Esophagus (tissue), 2 donors: ENCODE data around the gene TMEM179. TPM values are rescaled to one million over a fixed set of nuclear protein-coding genes. Genes with fewer than 3 reads are reported as not detected.
"Not testable (repeated sequence)": the region's sequence is repeated elsewhere in the genome, so short reads cannot be mapped to it uniquely, and the experiment has no call there.

ENCODE experiments used
- H3K27ac ChIP-seq, 2 donors: one replicate each; pipeline ENCODE4 v1.5.1; 2013; ENCODE audit warnings: low read depth in 2 of 2, mild to moderate bottlenecking in 2 of 2, inconsistent platforms in 1 of 2, low read length in 1 of 2, moderate library complexity in 1 of 2
- H3K27me3 ChIP-seq, 2 donors: one replicate each; pipeline ENCODE4 v1.6.1; 2013; ENCODE audit warnings: low read length in 2 of 2, control low read depth in 1 of 2, mild to moderate bottlenecking in 1 of 2; ENCODE audit not compliant: insufficient read depth in 2 of 2, control insufficient read depth in 1 of 2
- H3K36me3 ChIP-seq, 2 donors: one replicate each; pipeline ENCODE4 v1.6.1; 2013; ENCODE audit warnings: low read length in 1 of 2; ENCODE audit not compliant: control insufficient read depth in 2 of 2, insufficient read depth in 2 of 2
- H3K4me1 ChIP-seq, 2 donors: one replicate each; pipeline ENCODE4 v1.6.1; 2013; ENCODE audit warnings: low read length in 1 of 2; ENCODE audit not compliant: control insufficient read depth in 2 of 2, insufficient read depth in 2 of 2
- H3K4me3 ChIP-seq, 2 donors: one replicate each; pipeline ENCODE4 v1.5.1; 2013; ENCODE audit warnings: low read length in 2 of 2, mild to moderate bottlenecking in 2 of 2, low read depth in 1 of 2, moderate library complexity in 1 of 2
- H3K9me3 ChIP-seq, 2 donors: one replicate each; pipeline ENCODE4 v1.6.1; 2013; ENCODE audit warnings: mild to moderate bottlenecking in 2 of 2, low read depth in 1 of 2, low read length in 1 of 2, moderate library complexity in 1 of 2; ENCODE audit not compliant: control insufficient read depth in 2 of 2, insufficient read depth in 1 of 2
- WGBS, 2 donors: extraction: QIAGEN DNeasy Blood & Tissue Kit; methylation state at CpG; one replicate each; pipeline ENCODE4 v1.1.7; 2013; 5-methylcytosine and 5-hydroxymethylcytosine counted together
- polyA plus RNA-seq, 2 donors: library from polyadenylated mRNA; stranded (reverse); fragments of 200-250 nt; gene quantifications; one replicate each; pipeline ENCODE4 v1.2.3, GENCODE V29; 2013
- donor health status: healthy with polysubstance abuse.
- donor health status: Bipolar disorder and iron deficiency.

TMEM179 gene
- polyA plus RNA-seq, 2 donors, result 0.02 to 0.06 TPM

GRCh38 chr14:104582005-104582404, 22.6 kb downstream of the TMEM179 start:
- WGBS, 2 donors, result 61 to 62% methylated on average over 20 of the region's 20 CpGs
- Histone ChIP-seq H3K4me3 (no peak overlapping the region), H3K4me1 (no peaks in the 10 kb centered on the region), H3K27me3 (no peaks in the 10 kb centered on the region), H3K36me3 (no peaks in the 10 kb centered on the region), H3K9me3 (no peaks in the 10 kb centered on the region), H3K27ac (no peak overlapping the region)

- H3K4me1 ChIP-seq, result no peaks in the 10 kb centered on the region
- H3K27ac ChIP-seq, result no peak overlapping the region
- H3K9me3 ChIP-seq, result no peaks in the 10 kb centered on the region
- H3K4me3 ChIP-seq, result no peak overlapping the region
- no peaks in the 10 kb centered on the region for H3K36me3 ChIP-seq
- WGBS, 2 donors, result 70 to 71% methylated on average over 9 of the region's 9 CpGs
- no peaks in the 10 kb centered on the region for H3K27me3 ChIP-seq
These were observed 23.1 kb downstream of the TMEM179 start for GRCh38 chr14:104581521-104581920.

GRCh38 chr14:104580961-104581360, 23.6 kb downstream of the TMEM179 start:
- no peak overlapping the region for H3K27ac ChIP-seq
- no peaks in the 10 kb centered on the region for H3K9me3 ChIP-seq
- no peak overlapping the region for H3K4me3 ChIP-seq
- no peaks in the 10 kb centered on the region for H3K27me3 ChIP-seq
- 30 to 33% methylated on average over 9 of the region's 9 CpGs for WGBS, 2 donors
- H3K36me3 ChIP-seq, result no peaks in the 10 kb centered on the region
- no peaks in the 10 kb centered on the region for H3K4me1 ChIP-seq

GRCh38 chr14:104579939-104580338, 24.6 kb downstream of the TMEM179 start:
- H3K9me3 ChIP-seq, H3K4me1 ChIP-seq, H3K27me3 ChIP-seq, H3K27ac ChIP-seq, H3K4me3 ChIP-seq, H3K36me3 ChIP-seq: not testable (repeated sequence)
- 54 to 64% methylated on average over 6 of the region's 6 CpGs for WGBS, 2 donors

- Histone ChIP-seq H3K4me3 (no peak within 1 kb of the TSS), H3K27me3 (no peaks in the 10 kb centered on the region), H3K36me3 (no peaks in the 10 kb centered on the region), H3K9me3 (no peaks in the 10 kb centered on the region), H3K27ac (no peak within 1 kb of the TSS), H3K4me1 (no peaks in the 10 kb centered on the region)
- WGBS, 2 donors, result 33 to 34% methylated on average over 17 of the region's 17 CpGs
These were observed 25.1 kb downstream of the TMEM179 start, which contains the start of gene C14orf180 for GRCh38 chr14:104579507-104579906. C14orf180 (plus strand) TSS chr14:104579764; CDS start chr14:104586431, 6,667 bp downstream.

- H3K4me1 ChIP-seq, result no peaks in the 10 kb centered on the region
- H3K27ac ChIP-seq, result no peak overlapping the region
- H3K9me3 ChIP-seq, result no peaks in the 10 kb centered on the region
- no peak overlapping the region for H3K4me3 ChIP-seq
- no peaks in the 10 kb centered on the region for H3K27me3 ChIP-seq
- 70 to 77% methylated on average over 11 of the region's 11 CpGs for WGBS, 2 donors
- H3K36me3 ChIP-seq, result no peaks in the 10 kb centered on the region
These were observed 26.3 kb downstream of the TMEM179 start for GRCh38 chr14:104578321-104578720.

GRCh38 chr14:104577847-104578301, 26.7 kb downstream of the TMEM179 start:
- H3K36me3 ChIP-seq, result no peaks in the 10 kb centered on the region
- no peaks in the 10 kb centered on the region for H3K9me3 ChIP-seq
- 63 to 66% methylated on average over 18 to 19 of the region's 19 CpGs for WGBS, 2 donors
- no peaks in the 10 kb centered on the region for H3K4me1 ChIP-seq
- H3K27me3 ChIP-seq, result no peaks in the 10 kb centered on the region
- H3K4me3 ChIP-seq, result no peak overlapping the region
- no peak overlapping the region for H3K27ac ChIP-seq

GRCh38 chr14:104577426-104577825, 27.1 kb downstream of the TMEM179 start:
- Histone ChIP-seq H3K27me3 (no peaks in the 10 kb centered on the region), H3K4me3 (no peak overlapping the region), H3K9me3 (no peaks in the 10 kb centered on the region), H3K4me1 (no peaks in the 10 kb centered on the region), H3K36me3 (no peaks in the 10 kb centered on the region), H3K27ac (no peak overlapping the region)
- 69 to 75% methylated on average over 12 of the region's 12 CpGs for WGBS, 2 donors

GRCh38 chr14:104576970-104577332, 27.6 kb downstream of the TMEM179 start:
- H3K9me3 ChIP-seq, result no peaks in the 10 kb centered on the region
- no peak overlapping the region for H3K27ac ChIP-seq
- H3K4me1 ChIP-seq, result no peaks in the 10 kb centered on the region
- no peaks in the 10 kb centered on the region for H3K27me3 ChIP-seq
- no peaks in the 10 kb centered on the region for H3K36me3 ChIP-seq
- WGBS, 2 donors, result 43 to 54% methylated on average over 8 to 9 of the region's 9 CpGs
- no peak overlapping the region for H3K4me3 ChIP-seq

- no peaks in the 10 kb centered on the region for H3K36me3 ChIP-seq
- H3K4me3 ChIP-seq, result no peak overlapping the region
- WGBS, 2 donors, result 59 to 65% methylated on average over 16 of the region's 16 CpGs
- H3K27me3 ChIP-seq, result no peaks in the 10 kb centered on the region
- H3K4me1 ChIP-seq, result no peaks in the 10 kb centered on the region
- no peaks in the 10 kb centered on the region for H3K9me3 ChIP-seq
- H3K27ac ChIP-seq, result no peak overlapping the region
These were observed 28.2 kb downstream of the TMEM179 start for GRCh38 chr14:104576232-104576969.
